Stimulated activated CD4-positive, alpha-beta T cell treated with anti-CD3 and anti-CD28 coated beads, Interleukin-12 subunit alpha, Interleukin-12 subunit beta, amount 100 ng/mL, for 4 hours (primary cell): Measurements from ENCODE around the gene CLSTN2.

Experiments
- DNase-seq: peaks from one replicate; pipeline ENCODE4 v3.0.0-alpha.2; 2020

Gene CLSTN2

GRCh38 chr3:140434261-140434905 is 499.4 kb downstream of the CLSTN2 start:
- no peak for DNase-seq

- DNase-seq: no peak
Observed at GRCh38 chr3:140436421-140436820, 501.4 kb downstream of the CLSTN2 start.

GRCh38 chr3:140438736-140439470 is 503.9 kb downstream of the CLSTN2 start:
- no peak for DNase-seq

- no peak for DNase-seq
Observed at GRCh38 chr3:140439527-140439926, 504.5 kb downstream of the CLSTN2 start.

GRCh38 chr3:140440446-140440845 is 505.5 kb downstream of the CLSTN2 start:
- no peak for DNase-seq

- DNase-seq: no peak
Observed at GRCh38 chr3:140441006-140441405, 506.0 kb downstream of the CLSTN2 start.

GRCh38 chr3:140442621-140443020 is 507.6 kb downstream of the CLSTN2 start:
- no peak for DNase-seq

- no peak for DNase-seq
Observed at GRCh38 chr3:140443073-140443472, 508.1 kb downstream of the CLSTN2 start.

- DNase-seq: no peak
Observed at GRCh38 chr3:140443806-140444205, 508.8 kb downstream of the CLSTN2 start.

- no peak for DNase-seq
Observed at GRCh38 chr3:140446734-140447133, 511.7 kb downstream of the CLSTN2 start.

- no peak for DNase-seq
Observed at GRCh38 chr3:140447136-140447535, 512.2 kb downstream of the CLSTN2 start.

GRCh38 chr3:140448001-140448400 is 513.0 kb downstream of the CLSTN2 start:
- DNase-seq: no peak

- DNase-seq: no peak
Observed at GRCh38 chr3:140449413-140450256, 514.6 kb downstream of the CLSTN2 start.

GRCh38 chr3:140453750-140454149 is 518.8 kb downstream of the CLSTN2 start:
- no peak for DNase-seq

- DNase-seq: no peak
Observed at GRCh38 chr3:140455521-140456214, 520.7 kb downstream of the CLSTN2 start.

- no peak for DNase-seq
Observed at GRCh38 chr3:140456974-140457373, 522.0 kb downstream of the CLSTN2 start.

- no peak for DNase-seq
Observed at GRCh38 chr3:140459462-140459861, 524.5 kb downstream of the CLSTN2 start.

GRCh38 chr3:140461250-140461649 is 526.3 kb downstream of the CLSTN2 start:
- DNase-seq: no peak

GRCh38 chr3:140463355-140463754 is 528.4 kb downstream of the CLSTN2 start:
- DNase-seq: no peak

- no peak for DNase-seq
Observed at GRCh38 chr3:140465988-140466387, 531.0 kb downstream of the CLSTN2 start.

- no peak for DNase-seq
Observed at GRCh38 chr3:140466535-140466934, 531.5 kb downstream of the CLSTN2 start.

GRCh38 chr3:140467104-140467577 is 532.2 kb downstream of the CLSTN2 start:
- no peak for DNase-seq

GRCh38 chr3:140467796-140468315 is 532.9 kb downstream of the CLSTN2 start:
- DNase-seq: no peak
